Natural killer cell treated with Interleukin-12 subunit alpha and Interleukin-12 subunit beta and Interleukin-15 and Interleukin-18, amount 100 ng/mL, for 72 hours (primary cell): ENCODE measurements around the gene CMIP. TPM values are rescaled to one million over a fixed set of nuclear protein-coding genes. Genes with fewer than 3 reads are reported as not detected.

Source experiments
- ATAC-seq, 2 donors: fragments of 150-1000 bp; cut with Tn5 transposase in 1 of 2; sonication (Bioruptor Pico), chemical (Tn5 transposase) in 1 of 2; 2 replicates each; pipeline ENCODE4 v1.10.0; 2021
- DNase-seq: peaks from one replicate; pipeline ENCODE4 v3.0.0; 2022; ENCODE audit warnings: low spot score
- H3K27ac Mint-ChIP-seq, 2 donors: 1 replicate in 1 of 2; 2 replicates in 1 of 2; pipeline ENCODE4 v1.8.0; 2022; ENCODE audit warnings: mixed read lengths in 2 of 2, mild to moderate bottlenecking in 1 of 2, moderate library complexity in 1 of 2
- H3K27me3 Mint-ChIP-seq, 2 donors: 1 replicate in 1 of 2; 2 replicates in 1 of 2; pipeline ENCODE4 v1.8.0; 2022; ENCODE audit warnings: mixed read lengths in 2 of 2
- H3K36me3 Mint-ChIP-seq: one replicate; pipeline ENCODE4 v1.8.0; 2022; ENCODE audit warnings: mixed read lengths
- H3K4me1 Mint-ChIP-seq, 2 donors: 1 replicate in 1 of 2; 2 replicates in 1 of 2; pipeline ENCODE4 v1.8.0; 2022; ENCODE audit warnings: low read depth in 2 of 2, mixed read lengths in 2 of 2, mild to moderate bottlenecking in 1 of 2
- H3K4me3 Mint-ChIP-seq: one replicate; pipeline ENCODE4 v1.8.0; 2022; ENCODE audit warnings: mixed read lengths
- H3K9me3 Mint-ChIP-seq: 2 replicates; pipeline ENCODE4 v1.8.0; 2022; ENCODE audit warnings: mixed read lengths
- total RNA-seq, 2 donors: library from RNA; stranded (reverse); gene quantifications; one replicate each; pipeline ENCODE4 v1.2.3, GENCODE V29; 2022

The CMIP gene
- total RNA-seq, 2 donors from 2014 or later = 48.0 to 57.6 TPM

DNA sequence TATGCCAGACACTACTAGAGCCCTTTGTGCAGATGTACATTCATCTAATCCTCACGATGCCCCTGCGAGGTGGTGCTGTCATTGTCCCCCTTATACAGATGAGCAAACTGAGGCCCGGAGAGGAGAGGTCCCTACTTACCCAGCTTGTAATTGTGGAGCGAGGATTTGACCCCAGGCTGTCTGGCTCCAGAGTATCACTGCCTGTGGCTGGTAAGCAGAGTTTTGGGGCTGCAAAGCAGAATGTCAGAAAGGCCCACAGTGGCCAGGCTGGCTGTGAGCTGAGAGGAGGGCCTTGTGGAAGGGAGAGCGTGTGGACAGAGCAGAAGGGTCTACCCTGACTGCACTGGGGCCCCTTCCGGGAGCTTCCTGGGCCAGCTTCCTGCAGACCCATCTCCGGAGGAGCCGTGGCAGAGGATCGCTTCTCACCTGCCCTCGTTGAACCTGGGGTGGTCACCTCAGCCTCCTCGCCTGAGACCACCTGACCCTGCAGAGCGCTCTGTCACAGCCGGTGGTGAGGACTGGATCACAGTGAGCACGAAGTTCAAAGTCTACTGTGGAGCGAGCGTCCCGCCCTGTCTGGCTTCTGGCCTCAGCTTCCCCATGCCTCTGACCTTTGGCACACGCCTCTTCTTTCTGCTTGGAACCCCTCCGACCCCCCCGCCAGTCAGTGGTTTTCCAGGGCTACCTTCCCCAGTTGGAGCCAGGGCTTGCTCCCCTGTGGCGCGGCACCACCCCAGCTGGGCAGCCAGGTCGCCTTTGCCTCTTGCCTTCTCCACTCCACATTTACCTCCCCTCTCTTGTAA is 12.1 kb downstream of the CMIP start:
- Mint-ChIP-seq H3K4me3 (no peak overlapping the region), H3K27ac (peak overlapping the region in 1 of 2 donors; percentile 78)

DNA sequence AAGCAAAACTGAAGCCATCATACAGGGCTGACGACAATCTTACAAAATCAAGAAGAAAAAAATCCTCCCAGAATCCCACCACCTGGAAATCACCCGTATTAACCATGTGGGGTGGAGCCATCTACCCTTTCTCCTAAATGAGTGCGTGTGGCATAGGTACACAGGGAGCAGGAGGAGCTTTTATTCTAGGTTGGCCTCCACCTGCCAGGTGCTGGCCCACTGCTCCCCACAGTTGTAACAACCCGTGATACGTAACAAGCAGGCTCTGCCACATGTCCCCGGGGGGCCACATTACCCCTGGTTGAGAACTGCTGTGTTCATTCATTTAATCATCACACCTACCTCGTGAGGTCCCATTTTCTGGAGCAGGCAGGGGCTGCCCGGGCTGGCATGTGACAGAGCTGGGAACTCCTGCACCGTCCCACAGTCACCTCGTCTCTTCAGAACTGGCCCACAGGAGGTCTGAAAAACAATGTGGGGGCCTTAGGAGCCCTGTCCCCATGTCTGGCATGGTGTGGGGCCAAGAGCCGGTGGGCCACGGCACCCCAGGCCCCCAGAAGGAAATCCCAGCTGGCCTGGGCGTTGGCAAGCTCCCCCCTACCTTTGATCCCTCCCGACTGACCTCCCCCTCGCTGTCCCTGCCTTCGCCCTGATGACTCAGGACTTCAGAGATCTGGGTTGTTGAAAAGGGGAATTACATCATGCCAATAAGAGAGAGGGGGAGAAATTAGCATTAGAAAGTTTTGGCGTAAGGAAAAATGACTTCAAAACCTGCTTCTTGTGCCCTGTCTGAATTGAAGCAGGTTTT is 12.9 kb downstream of the CMIP start:
- ATAC-seq (no peak), DNase-seq (no peak)
- Mint-ChIP-seq H3K36me3 (no peaks in the 10 kb centered on the region), H3K9me3 (no peaks in the 10 kb centered on the region), H3K27ac (peak overlapping the region in 1 of 2 donors; percentile 78), H3K4me3 (no peak overlapping the region), H3K27me3 (no peaks in the 10 kb centered on the region), H3K4me1 (peaks cover 34 to 56% of the 10 kb centered on the region in 2 donors)

More for the DNA sequence above, 12.1 kb downstream of the CMIP start:
- Mint-ChIP-seq H3K4me1 (peaks cover 36 to 57% of the 10 kb centered on the region in 2 donors), H3K36me3 (no peaks in the 10 kb centered on the region), H3K27me3 (no peaks in the 10 kb centered on the region), H3K9me3 (no peaks in the 10 kb centered on the region)
- ATAC-seq (peak in 1 of 2 donors; percentile 3), DNase-seq (no peak)

DNA sequence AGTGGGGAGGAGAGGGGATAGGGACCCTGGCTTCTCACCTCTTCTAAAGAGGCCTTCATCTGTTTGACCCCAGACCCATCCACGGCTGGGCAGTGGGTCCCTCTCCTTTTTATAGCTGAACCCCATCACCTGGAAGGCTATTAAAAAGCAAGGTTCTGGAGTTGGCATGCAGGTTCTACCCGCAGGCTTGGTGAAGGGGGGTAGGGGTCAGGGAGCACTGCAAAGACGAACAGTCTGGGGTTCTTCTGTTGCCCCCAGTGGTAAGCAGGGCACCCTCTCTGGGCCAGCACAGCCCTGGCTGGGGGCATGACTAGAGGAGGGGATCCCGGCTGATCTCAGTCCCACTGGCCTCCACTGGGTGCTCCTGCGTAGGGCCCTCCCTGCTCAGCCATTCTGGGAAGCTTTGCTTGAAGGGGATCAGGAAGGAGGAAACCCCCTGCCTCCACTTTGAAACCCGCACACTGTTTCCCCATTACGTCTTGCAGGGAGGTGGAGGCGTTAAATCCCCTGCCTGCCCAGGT is 13.6 kb downstream of the CMIP start:
- no peak for DNase-seq
- Mint-ChIP-seq H3K36me3 (no peaks in the 10 kb centered on the region), H3K27me3 (no peaks in the 10 kb centered on the region), H3K4me1 (peaks cover 37 to 53% of the 10 kb centered on the region in 2 donors), H3K27ac (peak overlapping the region in 1 of 2 donors; percentile 78), H3K4me3 (no peak overlapping the region), H3K9me3 (no peaks in the 10 kb centered on the region)
- no peak for ATAC-seq

DNA sequence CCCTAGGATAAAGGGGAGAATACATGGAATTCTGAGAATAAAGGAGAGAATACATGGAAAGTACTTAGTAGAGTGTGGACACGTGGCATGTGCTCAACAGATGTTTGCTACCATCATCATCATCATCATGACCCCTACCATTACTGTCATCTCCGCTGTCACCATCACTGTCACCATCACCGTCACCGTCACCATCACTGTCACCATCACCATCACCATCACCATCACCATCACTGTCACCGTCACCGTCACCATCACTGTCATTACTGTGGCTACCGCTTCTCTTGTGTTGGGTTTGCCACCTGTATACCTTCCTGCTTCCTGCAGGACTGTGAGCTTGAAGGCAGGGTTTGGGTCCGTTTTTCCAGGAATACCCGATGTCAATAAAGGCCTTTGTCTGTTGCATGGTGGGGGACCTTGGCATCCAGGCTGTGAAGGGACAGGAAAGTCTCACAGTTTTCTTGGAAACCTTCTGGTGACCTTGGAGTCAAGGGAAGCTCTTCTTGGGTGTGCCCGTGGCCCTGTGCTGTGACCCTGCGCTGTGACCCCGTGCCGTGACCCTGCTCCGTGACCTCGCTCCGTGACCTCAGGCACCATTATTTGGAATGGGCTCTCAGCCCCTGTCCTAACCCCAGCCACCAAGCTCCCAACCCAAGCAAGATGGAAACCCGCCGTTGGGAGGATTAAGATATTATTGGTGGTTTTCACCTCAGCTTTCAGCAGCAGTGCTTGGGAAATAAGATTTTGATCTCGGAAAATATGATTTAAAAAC is 14.4 kb downstream of the CMIP start:
- H3K4me1 Mint-ChIP-seq = peaks cover 37 to 49% of the 10 kb centered on the region in 2 donors
- no peak for ATAC-seq

DNA sequence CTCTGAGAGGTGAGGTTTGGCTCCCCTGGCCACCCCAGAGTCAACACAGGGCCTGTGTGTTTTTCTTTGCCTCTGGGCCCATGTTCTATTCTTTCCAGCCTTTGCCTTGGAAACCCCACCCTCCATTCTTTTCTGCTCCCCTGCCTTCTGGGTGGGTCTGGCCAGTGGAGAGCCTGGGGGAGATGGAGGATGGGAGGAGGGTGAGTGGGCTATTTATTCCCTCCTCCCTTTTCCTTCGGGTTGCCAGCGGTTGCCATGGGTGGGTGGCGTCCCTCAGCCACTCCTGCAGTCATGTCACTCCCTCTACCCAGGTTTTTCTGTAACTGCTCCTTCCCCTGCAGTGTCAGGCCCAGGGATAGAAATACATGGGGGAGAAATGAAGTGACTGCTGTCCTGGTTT is 15.5 kb downstream of the CMIP start:
- no peaks in the 10 kb centered on the region for H3K9me3 Mint-ChIP-seq
- no peak overlapping the region for H3K4me3 Mint-ChIP-seq
- DNase-seq = no peak
- no peaks in the 10 kb centered on the region for H3K36me3 Mint-ChIP-seq
- H3K27me3 Mint-ChIP-seq = no peaks in the 10 kb centered on the region
- peak overlapping the region in 1 of 2 donors; percentile 37 for H3K27ac Mint-ChIP-seq
- ATAC-seq = no peak
- peaks cover 40 to 50% of the 10 kb centered on the region in 2 donors for H3K4me1 Mint-ChIP-seq

More for the DNA sequence above, 14.4 kb downstream of the CMIP start:
- Mint-ChIP-seq H3K9me3 (no peaks in the 10 kb centered on the region), H3K4me3 (no peak overlapping the region), H3K27me3 (no peaks in the 10 kb centered on the region), H3K27ac (peak overlapping the region in 1 of 2 donors; percentile 1), H3K36me3 (no peaks in the 10 kb centered on the region)
- no peak for DNase-seq

DNA sequence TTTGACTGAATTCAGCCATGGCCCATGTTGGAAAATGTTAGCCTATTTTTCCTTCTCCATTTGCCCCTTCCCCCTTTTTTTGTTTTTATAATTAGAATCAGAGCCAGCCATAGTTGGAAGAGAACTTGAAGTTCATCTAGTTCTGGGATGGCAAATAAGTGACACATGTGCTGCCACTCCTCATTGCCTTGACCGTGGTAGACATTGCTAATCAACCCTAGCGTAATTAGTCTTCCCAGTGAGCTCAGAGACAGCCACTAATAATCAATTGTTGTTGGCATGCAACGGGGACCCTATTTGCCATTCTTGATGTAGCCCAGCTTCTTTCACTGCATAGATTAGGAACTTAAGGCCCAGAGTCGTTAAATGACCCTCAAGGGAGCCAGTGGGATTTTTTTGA is 16.6 kb downstream of the CMIP start:
- H3K4me3 Mint-ChIP-seq = no peak overlapping the region

DNA sequence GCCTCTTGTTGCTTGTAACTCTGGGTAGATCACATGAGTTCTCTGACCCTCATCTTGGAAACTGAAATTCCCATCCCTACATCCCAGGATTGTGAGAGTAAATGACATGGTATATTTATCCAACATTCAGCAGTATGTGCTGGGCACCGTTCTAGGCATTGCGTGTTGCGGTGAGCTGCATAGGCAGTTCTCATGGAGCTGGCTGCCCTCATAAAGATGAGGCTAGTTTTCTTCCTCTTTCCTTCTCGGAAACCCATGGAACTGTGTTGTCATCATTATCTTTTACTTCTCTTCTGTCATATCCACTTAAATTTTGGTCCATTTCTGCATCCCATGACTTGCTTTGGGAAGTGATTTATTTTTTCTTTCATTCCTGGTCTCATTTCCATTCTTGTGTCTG is 17.2 kb downstream of the CMIP start:
- no peak for ATAC-seq
- Mint-ChIP-seq H3K27me3 (no peaks in the 10 kb centered on the region), H3K36me3 (no peaks in the 10 kb centered on the region), H3K4me3 (no peak overlapping the region), H3K27ac (peak overlapping the region in 1 of 2 donors; percentile 34), H3K4me1 (peaks cover 53% of the 10 kb centered on the region in 2 donors), H3K9me3 (no peaks in the 10 kb centered on the region)
- no peak for DNase-seq

More for the DNA sequence above, 16.6 kb downstream of the CMIP start:
- ATAC-seq (no peak), DNase-seq (no peak)
- Mint-ChIP-seq H3K27me3 (no peaks in the 10 kb centered on the region), H3K36me3 (no peaks in the 10 kb centered on the region), H3K27ac (peak overlapping the region in 1 of 2 donors; percentile 37), H3K4me1 (peaks cover 48 to 50% of the 10 kb centered on the region in 2 donors), H3K9me3 (no peaks in the 10 kb centered on the region)

DNA sequence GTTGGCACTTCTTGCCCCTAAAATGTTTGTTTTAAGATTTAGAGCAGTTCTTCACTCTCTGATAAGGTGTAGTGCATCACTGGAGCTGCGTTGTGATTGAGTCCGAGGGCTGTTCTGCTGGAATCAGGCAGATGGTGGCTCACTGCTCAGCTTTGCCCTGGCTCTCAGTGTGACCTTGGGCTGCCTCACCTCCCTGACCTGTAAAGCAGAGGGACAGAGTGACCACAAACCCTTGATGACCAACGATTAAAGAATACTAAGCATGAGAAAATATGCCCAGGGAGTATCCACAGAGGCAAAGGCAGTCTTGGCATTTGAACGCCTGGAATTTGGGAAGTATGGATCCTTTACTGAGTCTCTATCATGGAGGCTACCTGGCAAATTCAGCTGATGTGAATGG is 18.1 kb downstream of the CMIP start:
- Mint-ChIP-seq H3K36me3 (no peaks in the 10 kb centered on the region), H3K4me3 (no peak overlapping the region), H3K4me1 (peaks cover 47 to 53% of the 10 kb centered on the region in 2 donors), H3K27me3 (no peaks in the 10 kb centered on the region), H3K9me3 (no peaks in the 10 kb centered on the region), H3K27ac (no peak overlapping the region)
- no peak for DNase-seq
- no peak for ATAC-seq

DNA sequence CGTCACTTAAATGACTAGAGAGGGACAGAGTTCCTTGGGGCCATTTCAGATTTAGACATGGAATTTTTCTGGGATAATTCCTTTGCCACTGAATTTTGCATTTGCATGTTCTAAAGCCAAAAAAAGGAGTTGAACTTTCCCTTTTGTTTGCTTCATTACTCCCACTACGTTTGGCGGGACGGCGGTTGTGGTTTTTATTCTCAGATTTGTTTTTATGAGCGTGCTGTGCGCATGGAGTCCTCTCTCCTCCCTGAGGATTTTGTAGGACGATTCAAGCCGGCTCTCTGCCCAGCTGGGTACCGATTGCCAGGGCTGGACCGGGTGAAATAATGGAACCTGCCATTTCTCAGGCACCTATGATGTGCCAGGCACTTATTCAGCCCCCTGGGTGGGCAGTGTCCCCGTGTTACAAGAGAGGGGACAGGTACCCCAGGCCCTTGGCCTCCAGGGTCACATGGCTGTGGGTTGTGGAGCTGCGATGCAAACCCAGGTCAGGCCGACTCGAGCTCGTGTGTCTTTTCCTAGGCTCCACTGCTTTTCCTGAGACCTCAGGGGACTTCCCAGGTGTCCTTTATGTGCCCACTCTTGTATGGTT is 18.8 kb downstream of the CMIP start:
- H3K27me3 Mint-ChIP-seq = no peaks in the 10 kb centered on the region
- DNase-seq (no peak), ATAC-seq (no peak)
- H3K9me3 Mint-ChIP-seq = no peaks in the 10 kb centered on the region
- no peak overlapping the region for H3K27ac Mint-ChIP-seq
- no peaks in the 10 kb centered on the region for H3K36me3 Mint-ChIP-seq
- H3K4me3 Mint-ChIP-seq = no peak overlapping the region
- peaks cover 48 to 58% of the 10 kb centered on the region in 2 donors for H3K4me1 Mint-ChIP-seq

DNA sequence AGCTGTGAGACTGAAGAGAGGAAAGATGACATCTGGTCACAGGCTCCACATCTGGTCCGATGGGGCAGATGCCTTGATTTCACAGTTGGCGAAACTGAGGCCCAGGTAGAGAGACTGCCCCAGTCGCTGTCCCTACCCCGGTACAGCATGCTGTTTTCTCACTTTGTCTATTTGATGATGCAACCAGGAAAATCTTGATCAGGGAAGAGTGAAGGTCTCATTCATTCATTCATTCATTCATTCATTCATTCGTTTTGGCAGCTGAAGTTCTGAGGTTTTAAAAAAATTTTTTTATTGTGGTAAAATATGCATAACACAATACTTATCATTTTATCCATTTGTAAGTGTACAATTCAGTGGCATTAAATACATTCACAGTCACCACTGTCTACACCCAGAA is 19.7 kb downstream of the CMIP start:
- no peaks in the 10 kb centered on the region for H3K36me3 Mint-ChIP-seq
- no peaks in the 10 kb centered on the region for H3K9me3 Mint-ChIP-seq
- DNase-seq (no peak), ATAC-seq (no peak)
- no peak overlapping the region for H3K27ac Mint-ChIP-seq
- peaks cover 50 to 59% of the 10 kb centered on the region in 2 donors for H3K4me1 Mint-ChIP-seq
- H3K27me3 Mint-ChIP-seq = no peaks in the 10 kb centered on the region
- H3K4me3 Mint-ChIP-seq = no peak overlapping the region

DNA sequence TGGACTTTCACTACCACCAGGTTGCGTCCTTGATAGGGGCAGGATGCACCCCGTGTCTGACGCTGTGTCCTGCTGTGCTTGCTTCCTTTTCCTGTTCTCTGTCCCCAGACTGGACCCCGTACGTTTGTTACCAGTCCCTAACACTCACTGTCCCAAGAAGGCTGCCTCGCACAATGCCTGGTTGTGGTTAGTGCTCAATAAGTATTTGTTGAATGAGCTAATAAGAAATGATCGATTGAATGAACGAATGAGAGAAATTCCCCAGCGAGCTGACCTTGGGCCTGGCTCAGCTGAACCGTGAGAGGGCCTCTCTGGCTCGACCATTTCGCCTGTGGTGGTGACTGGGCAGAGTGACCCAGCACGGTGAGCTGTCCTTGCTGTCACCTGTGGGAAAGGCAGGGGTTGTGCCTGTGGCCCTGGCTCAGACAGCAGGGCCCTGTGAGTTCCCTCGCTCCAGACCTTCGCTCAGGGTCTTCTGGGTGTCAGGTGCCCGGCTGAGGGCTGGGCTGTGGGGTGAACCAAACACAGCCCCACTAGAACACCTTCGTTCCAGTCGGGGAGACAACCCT is 20.9 kb downstream of the CMIP start:
- Mint-ChIP-seq H3K9me3 (no peaks in the 10 kb centered on the region), H3K4me1 (peaks cover 61 to 68% of the 10 kb centered on the region in 2 donors), H3K4me3 (no peak overlapping the region), H3K27me3 (no peaks in the 10 kb centered on the region), H3K27ac (peak overlapping the region in 1 of 2 donors; percentile 48), H3K36me3 (no peaks in the 10 kb centered on the region)
- no peak for ATAC-seq
- no peak for DNase-seq

DNA sequence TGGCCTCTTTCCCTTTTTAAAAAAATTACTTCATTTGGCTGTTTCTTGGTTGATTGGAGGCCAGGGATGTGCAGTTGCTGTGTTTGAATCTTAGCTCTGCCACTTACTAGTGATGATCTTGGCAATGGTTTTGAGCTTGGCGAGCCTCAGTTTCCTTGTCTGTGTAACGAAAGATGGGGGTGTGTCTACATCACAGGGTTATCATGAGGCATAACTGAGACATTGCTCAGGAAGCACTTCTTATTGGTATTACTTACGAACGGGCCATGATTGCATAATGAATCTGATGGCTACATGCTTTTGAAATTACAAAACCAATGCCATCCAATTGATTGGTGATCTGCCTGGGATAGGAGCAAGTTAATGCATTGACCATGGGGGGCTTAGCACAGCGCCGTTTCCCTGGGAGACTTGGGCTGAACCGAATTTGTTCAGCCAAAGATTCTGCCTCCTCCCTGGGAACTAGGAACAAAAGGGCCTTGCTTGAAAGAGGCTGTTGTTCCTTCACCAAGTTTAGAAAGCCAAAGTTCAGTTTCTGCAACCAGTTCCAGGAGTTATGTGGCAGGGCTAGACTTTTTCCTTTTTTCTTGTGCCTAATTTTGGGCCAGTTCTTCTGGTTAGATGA is 21.9 kb downstream of the CMIP start:
- no peak for DNase-seq

More for the DNA sequence above, 21.9 kb downstream of the CMIP start:
- Mint-ChIP-seq H3K9me3 (no peaks in the 10 kb centered on the region), H3K4me1 (peaks cover 61 to 67% of the 10 kb centered on the region in 2 donors), H3K27ac (peak overlapping the region; percentile 48 to 76), H3K4me3 (no peak overlapping the region), H3K36me3 (no peaks in the 10 kb centered on the region), H3K27me3 (no peaks in the 10 kb centered on the region)
- ATAC-seq = no peak
